Effector CD4-positive, alpha-beta T cell (primary cell): ENCODE results near the gene MRPS2.
"Not testable (repeated sequence)": the region's sequence is repeated elsewhere in the genome, so short reads cannot be mapped to it uniquely, and the experiment has no call there.

Experiments used
- DNase-seq: peaks from one replicate; pipeline ENCODE4 v3.0.0-alpha.2; 2020

MRPS2 gene

DNA sequence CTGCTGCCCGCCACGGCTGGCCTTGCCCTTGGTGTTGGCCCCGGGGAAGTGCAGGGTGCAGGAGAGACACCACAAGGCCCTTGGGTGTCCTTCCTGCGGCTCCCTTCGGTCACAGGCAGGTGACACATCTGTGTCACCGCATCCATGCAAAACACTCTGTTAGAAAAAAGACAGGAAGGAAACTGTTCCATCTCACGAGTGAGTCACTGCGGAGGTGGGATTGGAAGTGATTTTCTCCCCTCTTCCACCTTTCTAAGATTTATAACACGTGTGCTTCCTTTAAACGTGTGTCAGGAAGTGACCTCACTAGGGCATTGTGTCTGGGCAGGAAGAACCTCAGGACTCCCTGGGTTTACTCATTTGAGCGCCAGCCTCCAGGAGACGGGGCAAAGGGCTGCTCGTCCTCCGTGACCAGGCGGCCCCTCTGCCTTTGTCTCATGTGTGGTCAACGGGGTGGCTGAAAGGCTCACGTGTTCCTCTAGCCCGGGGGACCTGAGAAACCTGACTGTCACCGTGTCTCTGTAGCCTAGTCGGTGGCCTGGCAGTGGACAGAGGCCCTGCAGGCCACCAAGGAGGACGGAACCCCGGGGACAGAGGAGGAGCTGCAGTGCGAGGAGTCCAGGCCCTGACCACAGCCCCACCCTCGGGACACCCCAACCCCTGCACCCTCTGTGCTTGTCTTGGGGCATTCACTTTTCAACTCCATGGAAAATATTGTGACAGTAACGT is 15.8 kb downstream of the MRPS2 start:
- no peak for DNase-seq

- no peak for DNase-seq
These were observed 16.9 kb downstream of the MRPS2 start for GRCh38 chr9:135517407-135517822.

DNA sequence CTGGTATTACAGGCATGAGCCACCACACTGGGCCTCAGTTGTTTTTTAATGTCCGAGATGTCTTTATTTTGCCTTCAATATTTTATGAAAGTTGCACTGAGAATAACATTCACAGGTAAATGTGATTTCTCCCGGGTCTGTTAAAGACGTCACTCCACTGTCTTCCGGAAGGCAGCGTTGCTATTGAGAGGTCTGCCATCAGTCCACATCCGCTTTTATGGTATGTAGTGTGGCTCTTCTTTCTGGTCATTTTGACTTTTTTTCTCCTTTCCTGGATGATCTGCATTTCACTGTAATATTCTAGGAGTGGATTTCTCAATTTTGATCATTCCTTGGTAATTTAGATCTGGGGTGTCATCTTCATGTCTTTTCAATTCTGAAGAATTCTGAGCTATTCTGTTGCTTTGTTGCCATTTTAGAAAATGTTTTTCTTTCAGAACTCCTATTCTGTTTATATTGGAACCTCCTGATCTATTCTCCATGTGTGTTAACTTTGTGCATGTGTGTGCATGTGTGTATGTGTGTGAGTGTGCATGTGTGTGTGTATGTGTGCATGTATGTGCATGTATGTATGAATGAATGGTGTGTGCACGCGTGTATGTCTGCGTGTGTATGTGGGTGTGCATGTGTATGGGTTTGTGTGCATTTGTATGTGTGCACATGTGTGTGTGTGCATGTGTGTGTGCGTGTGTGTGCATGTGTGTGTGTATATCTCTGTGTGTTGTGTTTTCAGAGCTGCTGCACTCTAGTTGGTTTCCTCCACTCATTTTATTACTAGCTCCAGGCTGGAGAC is 18.9 kb downstream of the MRPS2 start:
- DNase-seq, result no peak

- no peak for DNase-seq
These were observed 20.6 kb downstream of the MRPS2 start, which contains the start of gene LCN1 for GRCh38 chr9:135520916-135521607. Gene LCN1, plus strand, starts transcription at chr9:135521440. Its CDS starts 58 bp downstream, at chr9:135521498.

DNA sequence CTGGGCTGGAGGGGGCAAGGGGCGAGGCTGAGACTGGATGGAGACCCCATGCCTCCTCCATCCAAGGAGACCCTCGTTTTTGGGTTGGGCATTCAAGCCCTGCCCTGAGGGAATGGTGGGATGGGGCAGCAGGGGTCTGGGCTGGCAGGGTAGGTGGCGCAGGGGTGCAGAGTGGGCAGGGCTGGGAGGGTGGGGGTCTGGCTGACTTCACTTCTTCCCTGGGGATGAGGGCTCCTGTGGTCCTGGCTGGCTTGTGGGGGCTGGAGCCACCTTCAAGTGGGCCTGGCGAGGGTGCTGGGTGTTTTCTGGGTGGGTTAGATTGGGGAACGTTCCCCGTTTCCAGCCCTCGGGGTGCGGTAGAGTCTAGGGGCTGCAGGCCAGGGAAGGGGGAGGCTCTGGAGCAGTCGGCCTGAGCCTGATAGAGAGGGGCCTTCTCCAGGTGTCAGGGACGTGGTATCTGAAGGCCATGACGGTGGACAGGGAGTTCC is 21.2 kb downstream of the MRPS2 start:
- DNase-seq, result no peak

- no peak for DNase-seq
These were observed 21.8 kb downstream of the MRPS2 start for GRCh38 chr9:135522137-135522877.

- DNase-seq, result no peak
These were observed 22.4 kb downstream of the MRPS2 start for GRCh38 chr9:135522931-135523330.

DNA sequence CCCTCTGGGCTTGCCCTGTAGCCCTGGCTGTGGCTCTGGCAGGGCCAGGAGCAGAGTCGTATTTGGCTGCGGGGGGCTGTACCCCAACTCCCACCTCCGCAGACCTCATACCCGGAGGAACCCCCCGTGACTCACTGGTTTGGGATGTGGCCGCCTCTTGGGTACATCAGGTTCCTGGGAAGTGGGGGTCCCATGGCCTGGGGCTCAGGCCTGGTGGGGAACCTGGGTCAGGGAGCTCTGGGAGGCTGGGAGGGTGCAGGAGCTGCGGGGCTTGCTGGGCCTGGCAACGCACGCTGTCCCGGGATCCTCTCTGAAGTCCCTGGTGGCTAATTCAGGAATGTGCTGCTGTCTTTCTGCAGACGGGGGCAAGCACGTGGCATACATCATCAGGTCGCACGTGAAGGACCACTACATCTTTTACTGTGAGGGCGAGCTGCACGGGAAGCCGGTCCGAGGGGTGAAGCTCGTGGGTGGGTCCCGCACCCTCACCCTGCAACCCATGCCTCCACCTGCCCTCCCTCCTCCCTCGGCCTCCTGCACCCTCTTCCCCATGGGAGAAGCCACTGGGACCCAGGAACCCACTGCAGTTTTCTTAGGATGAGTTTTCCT is 23.1 kb downstream of the MRPS2 start:
- DNase-seq, result no peak

DNA sequence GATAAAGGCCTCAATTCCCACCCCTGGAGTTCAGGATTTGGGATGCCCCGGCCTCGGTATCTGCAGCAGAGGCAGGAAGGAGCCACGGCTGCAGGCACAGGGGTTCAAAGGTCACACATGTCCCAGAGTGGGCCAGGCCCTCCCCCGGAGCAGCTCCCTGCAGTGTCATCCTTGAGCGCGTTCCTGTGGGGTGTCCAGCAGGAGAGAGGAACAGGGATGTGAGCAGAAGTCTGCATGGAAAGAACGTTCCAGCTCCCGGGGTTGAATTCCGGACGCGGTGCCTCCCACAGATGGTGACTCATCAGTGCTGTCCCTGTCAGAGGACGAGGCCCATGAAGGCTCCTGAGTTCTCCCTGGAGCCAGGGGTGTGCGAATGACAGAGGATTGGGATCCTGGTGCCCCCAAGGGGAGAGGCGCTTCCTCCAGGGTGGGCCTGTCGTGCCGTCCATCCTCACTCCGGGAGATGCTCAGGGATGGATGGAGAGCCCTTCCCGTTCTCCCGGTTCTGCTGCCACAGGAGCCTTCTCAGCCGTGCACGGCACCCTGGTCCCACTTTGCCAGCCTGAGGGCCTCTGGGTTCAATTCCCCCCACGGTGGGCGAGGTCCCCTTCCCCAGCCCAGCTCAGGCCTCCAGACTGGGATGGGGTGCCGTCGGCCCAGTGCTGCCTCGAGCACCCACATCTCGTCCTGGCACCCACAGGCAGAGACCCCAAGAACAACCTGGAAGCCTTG is 23.8 kb downstream of the MRPS2 start:
- no peak for DNase-seq

DNA sequence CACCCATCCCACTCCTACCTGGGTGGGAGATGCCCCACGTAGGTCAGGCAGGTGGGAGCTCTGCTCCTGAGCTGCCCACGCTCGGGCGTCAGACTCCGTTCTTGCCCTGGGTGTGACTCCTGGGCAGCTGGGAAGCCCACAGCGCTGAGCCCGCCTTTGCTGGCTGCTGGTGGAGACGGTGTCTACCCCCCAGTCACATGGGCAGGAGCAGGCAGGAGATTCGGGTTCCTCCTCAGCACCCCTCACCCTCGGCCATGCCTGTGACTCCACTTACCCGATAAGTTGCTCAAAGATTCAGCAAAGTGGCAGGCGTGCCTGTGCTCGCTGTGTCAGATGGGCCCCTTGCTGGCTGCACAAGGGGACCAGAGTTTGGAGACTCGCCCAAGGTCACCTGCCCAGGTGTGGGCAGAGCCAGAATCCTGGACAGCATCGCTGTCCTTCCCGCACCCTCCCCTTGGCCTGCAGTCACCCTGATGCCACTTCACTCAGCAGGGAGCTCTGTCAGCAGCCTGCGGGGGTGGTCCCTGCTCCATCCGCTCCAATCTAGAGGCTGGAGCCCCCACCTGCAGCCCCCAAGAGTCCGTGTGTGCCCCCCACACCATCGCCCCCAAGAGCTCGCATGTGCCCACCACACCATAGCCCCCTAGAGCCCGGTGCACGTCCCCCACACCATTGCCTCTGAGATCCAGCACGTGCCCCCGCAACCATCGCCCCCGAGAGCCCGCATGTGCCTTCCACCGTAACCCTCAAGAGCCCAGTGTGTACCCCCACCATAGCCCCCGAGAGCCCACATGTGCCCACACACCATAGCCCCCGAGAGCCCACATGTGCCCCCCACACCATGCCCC is 25.0 kb downstream of the MRPS2 start:
- DNase-seq, result no peak

DNA sequence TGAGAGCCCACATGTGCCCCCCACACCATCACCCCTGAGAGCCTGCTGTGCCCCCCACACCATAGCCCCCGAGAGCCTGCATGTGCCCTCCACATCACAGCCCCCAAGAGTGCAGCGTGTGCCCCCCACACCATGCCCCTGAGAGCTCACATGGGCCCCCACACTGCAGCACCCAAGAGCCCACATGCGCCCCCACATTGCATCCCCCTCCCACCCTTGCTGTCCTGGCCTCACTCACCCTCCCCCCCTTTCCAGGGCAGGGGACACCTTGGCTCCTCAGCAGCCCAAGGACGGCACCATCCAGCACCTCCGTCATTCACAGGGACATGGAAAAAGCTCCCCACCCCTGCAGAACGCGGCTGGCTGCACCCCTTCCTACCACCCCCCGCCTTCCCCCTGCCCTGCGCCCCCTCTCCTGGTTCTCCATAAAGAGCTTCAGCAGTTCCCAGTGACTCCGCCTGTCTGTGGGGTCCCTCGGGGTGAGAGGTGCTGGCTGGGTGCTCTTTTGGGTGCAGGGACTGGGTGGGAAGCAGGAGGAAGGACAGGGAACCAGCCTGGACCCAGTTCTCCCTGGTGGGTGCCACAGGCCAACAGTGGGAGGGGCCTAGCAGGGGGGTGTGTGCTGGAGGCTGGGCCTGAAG is 25.7 kb downstream of the MRPS2 start:
- DNase-seq, result no peak

DNA sequence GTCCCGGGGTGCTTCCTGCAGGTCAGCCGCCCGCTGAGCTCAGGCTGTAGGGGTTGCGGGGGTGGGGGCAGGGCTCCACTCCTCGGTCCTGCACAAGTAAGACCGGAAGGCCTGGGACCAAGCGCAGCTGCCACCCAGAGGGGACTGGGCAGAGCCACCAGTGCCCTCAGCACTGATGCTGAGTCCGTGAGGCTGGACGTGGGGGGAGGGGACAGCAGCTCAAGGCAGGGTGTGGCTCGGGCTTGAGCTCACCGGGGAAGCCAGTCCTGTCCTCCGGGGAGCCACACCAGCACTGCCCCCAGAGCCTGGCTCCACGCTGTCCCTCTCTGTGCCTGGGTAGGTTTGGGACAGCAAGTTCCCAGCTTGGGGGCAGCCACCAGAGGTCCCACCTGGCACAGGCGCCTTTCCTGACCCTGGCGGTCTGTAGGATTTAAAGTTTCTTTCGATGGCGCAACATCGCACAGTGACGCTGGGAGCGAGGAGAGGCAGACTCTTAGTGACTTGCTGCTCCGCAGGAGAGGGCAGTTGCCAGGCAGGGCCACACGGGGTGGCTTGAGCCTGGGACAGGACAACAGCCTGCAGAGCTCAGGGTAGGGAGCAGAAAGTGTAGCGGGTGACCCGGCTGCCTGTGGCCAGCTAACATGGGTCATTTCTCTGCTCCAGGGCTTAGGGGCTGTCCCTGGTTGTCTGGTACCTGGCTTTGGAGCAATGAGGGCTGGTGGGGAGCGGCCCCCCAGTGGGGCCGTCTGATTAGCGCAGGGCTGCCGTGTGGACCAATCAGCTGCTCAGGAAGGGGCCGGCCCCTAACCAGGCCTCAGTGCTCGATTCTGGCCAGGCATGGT is 26.5 kb downstream of the MRPS2 start:
- DNase-seq, result no peak

DNA sequence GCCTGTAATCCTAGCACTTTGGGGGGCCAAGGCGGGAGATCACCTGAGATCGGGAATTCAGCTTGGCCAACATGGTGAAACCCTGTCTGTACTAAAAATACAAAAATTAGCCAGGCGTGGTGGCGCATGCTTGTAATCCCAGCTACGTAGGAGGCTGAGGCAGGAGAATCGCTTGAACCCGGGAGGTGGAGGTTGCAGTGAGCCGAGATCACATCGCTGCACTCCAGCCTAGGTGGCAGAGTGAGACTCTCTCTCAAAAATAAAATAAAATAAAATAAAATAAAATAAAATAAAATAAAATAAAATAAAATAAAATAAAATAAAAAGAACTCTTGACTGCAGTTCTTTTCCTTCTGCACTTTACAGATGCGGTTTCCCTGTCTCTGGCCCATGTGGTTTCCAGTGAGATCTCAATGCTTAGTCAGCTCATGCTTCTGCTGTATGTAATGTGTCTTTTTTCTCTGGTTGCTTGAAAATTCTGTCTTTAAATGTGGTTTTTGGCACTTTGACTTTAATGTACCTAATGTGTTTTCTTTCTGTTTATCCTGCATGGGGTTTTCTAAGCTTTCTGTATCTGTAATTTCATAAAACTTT is 28.5 kb downstream of the MRPS2 start:
- not testable (repeated sequence) for DNase-seq

DNA sequence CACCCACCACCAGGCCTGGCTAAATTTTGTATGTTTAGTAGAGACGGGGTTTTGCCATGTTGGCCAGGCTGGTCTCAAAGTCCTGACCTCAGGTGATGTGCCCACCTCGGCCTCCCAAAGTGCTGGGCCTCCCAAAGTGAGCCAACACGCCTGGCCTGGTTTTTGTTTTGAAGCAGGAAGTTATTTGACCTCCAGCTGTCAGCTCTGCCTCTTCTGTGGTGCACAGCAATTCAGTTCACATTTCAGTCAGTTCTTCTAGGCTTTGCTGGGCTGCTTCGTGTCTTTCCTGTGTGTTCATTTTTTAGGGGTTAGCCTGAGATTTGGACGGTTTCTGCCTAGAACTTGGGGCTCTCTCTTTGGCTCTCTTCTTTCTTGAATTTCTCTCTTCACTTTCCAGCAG is 29.7 kb downstream of the MRPS2 start:
- DNase-seq, result no peak

DNA sequence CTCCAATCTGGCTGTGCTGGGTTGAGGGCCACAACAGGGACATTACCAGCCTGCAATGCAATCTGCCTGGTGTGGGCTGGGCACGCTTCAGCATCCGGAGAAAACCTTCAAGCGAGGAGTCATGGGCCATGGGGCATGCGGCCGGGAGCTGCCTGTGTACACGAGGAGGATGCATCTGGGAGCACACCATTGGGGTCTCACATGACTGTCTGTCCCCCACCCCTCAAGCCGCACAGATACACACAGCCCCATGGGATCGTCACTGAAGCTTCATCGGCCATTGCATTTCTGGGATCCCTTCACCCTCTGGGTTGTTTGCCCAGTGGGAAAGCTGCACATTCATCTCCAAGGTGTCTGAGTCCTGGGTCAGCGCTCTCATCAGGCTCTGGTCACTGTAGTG is 30.6 kb downstream of the MRPS2 start:
- DNase-seq, result no peak

- no peak for DNase-seq
These were observed 32.6 kb downstream of the MRPS2 start for GRCh38 chr9:135533113-135533512.

DNA sequence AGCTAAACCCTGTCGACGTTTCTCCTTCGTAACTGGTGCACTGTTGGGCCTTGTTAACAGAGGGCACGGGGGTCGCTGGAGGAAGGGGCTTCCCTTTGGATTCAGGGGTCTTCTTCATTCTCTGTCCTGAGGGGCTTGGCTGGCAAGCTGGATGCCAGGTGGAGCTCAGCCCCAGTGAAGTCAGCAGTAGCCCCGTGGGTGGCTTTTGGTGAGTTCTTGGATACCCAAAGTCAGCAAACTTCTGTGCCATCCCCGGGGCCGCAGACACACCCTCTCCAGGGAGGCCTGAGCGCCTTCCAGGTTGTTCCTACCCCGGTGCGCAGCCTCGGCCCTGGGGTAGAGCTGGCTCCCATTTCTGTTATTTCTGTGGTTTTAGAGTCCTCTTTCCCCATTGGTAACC is 33.2 kb downstream of the MRPS2 start:
- DNase-seq, result no peak

DNA sequence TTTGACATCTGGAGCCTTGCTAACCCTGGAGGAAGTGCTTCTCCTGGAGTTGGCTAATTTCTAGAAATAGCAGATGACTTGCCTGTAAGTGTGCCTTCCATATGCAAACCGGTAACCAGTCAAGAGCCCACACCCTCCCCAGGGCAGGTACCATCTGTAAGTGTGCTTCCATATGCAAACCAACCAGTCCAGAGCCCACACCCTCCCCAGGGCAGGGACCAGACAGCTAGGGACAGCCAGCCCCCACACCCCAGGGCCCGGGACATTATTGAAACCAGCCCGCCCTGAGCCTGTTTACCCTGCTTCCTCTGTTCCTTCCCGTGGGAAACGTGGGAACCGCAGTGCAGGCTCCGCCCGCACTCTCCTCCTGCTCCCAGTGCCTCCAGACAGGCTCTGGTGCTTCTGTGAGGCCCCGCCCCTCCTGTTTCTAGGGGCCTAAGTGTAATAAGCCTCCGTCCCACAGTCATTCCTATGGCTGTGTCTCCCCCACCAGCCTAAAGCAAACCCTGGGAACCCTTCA is 33.8 kb downstream of the MRPS2 start:
- DNase-seq, result not testable (repeated sequence)
